ENCODE results near the gene S100A1. TPM values are rescaled to one million over a fixed set of nuclear protein-coding genes. Genes with fewer than 3 reads are reported as not detected.

S100A1 gene
- total and polyA plus RNA-seq, 8 donors = 0.93 to 2.3 (median 1.8) TPM

GRCh38 chr1:153647346-153647714 is 19.1 kb downstream of the S100A1 start:
- Histone ChIP-seq H3K27ac (peak overlapping the region in 1 of 2 donors; percentile 65), H3K4me3 (no peak overlapping the region), H3K36me3 (peaks cover 0 to 54% of the 10 kb centered on the region in 2 donors), H3K27me3 (no peaks in the 10 kb centered on the region), H3K9me3 (no peaks in the 10 kb centered on the region), H3K4me1 (peaks cover 0 to 40% of the 10 kb centered on the region in 2 donors)
- DNase-seq (no peak), ATAC-seq (no peak)
- intact Hi-C loops (cut with DNase I) = no loop called here
- TF ChIP-seq CTCF (IDR thresholded peaks at IDR 0.05) = no peak

GRCh38 chr1:153648000-153648643 is 19.9 kb downstream of the S100A1 start:
- no peak overlapping the region for H3K27ac ChIP-seq
- ATAC-seq = no peak

GRCh38 chr1:153649137-153649862 is 21.1 kb downstream of the S100A1 start:
- Histone ChIP-seq H3K27me3 (no peaks in the 10 kb centered on the region), H3K4me3 (no peak overlapping the region), H3K4me1 (peaks cover 0 to 32% of the 10 kb centered on the region in 2 donors), H3K9me3 (no peaks in the 10 kb centered on the region), H3K27ac (no peak overlapping the region), H3K36me3 (peaks cover 0 to 34% of the 10 kb centered on the region in 2 donors)
- intact Hi-C loops (cut with DNase I) = no loop called here
- DNase-seq = no peak
- no peak for ATAC-seq
- no peak for TF ChIP-seq CTCF (IDR thresholded peaks at IDR 0.05)

More at GRCh38 chr1:153648000-153648643, 19.9 kb downstream of the S100A1 start:
- Histone ChIP-seq H3K9me3 (no peaks in the 10 kb centered on the region), H3K4me3 (no peak overlapping the region), H3K27me3 (no peaks in the 10 kb centered on the region), H3K36me3 (peaks cover 0 to 46% of the 10 kb centered on the region in 2 donors), H3K4me1 (peaks cover 0 to 40% of the 10 kb centered on the region in 2 donors)
- no peak for TF ChIP-seq CTCF (IDR thresholded peaks at IDR 0.05)
- DNase-seq = no peak
- intact Hi-C loops (cut with DNase I) = no loop called here

- no peak for TF ChIP-seq CTCF (IDR thresholded peaks at IDR 0.05)
- intact Hi-C loops (cut with DNase I) = no loop called here
- no peak overlapping the region for H3K27ac ChIP-seq
- peaks cover 0 to 29% of the 10 kb centered on the region in 2 donors for H3K36me3 ChIP-seq
- H3K4me3 ChIP-seq = no peak overlapping the region
- H3K9me3 ChIP-seq = no peaks in the 10 kb centered on the region
- DNase-seq = no peak
- ATAC-seq = no peak
- H3K4me1 ChIP-seq = peaks cover 0 to 29% of the 10 kb centered on the region in 2 donors
- H3K27me3 ChIP-seq = no peaks in the 10 kb centered on the region
These were observed 21.6 kb downstream of the S100A1 start for GRCh38 chr1:153649863-153650235.

GRCh38 chr1:153651771-153652170 is 23.5 kb downstream of the S100A1 start:
- peaks cover 0 to 18% of the 10 kb centered on the region in 2 donors for H3K4me1 ChIP-seq
- H3K9me3 ChIP-seq = no peaks in the 10 kb centered on the region
- H3K27me3 ChIP-seq = no peaks in the 10 kb centered on the region
- ATAC-seq = no peak
- H3K27ac ChIP-seq = no peak overlapping the region
- DNase-seq = no peak
- intact Hi-C loops (cut with DNase I) = no loop called here
- no peak for TF ChIP-seq CTCF (IDR thresholded peaks at IDR 0.05)
- H3K4me3 ChIP-seq = no peak overlapping the region
- H3K36me3 ChIP-seq = peaks cover 0 to 10% of the 10 kb centered on the region in 2 donors

Data from left lung (tissue), 10 donors.